GM21529 (cell line): Measurements from ENCODE around the gene DOCK9.

ENCODE experiments used
- ATAC-seq: cut with Tn5 transposase; IDR thresholded peaks from one replicate; pipeline ENCODE4 v1.9.1; 2021; ENCODE audit not compliant: unreplicated experiment

Gene DOCK9

DNA sequence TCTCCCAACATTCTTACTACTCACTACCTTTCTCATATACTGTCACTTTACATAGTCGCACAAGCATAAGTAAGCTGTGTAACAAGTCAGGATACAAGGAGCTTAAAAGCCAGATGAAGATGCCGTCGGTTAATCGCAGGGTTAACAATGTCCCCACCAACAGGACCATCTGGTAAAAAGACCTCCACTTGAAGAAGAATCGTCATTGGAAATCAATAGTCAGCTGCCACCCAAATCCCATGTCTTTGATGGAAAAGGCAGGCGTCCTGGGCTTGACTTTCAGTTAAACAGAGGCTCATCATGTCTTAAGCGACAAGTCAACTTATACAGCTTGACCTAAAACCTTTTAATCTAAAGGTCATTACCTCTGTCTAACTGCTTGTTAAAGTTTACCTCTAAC lies 27.2 kb downstream of the DOCK9 start:
- no peak for ATAC-seq

DNA sequence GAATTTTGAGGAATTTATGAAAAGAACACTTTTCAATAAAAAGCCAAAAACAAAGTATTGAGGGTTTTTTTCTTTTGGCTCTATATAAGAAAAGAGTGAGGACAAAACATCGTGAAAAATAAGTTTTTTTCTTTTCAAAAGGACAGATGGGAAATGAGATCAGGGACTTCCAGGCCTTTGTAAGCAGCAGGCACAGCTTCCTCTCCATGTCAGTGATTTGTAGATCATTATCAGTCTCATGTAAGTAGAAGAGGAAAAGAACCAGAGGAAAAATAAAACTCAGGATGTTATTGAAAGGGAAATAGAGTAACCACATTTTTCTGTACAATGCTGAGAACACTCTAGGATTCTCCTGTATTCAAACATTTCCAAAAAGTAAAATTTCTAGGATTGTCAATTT lies 29.9 kb downstream of the DOCK9 start:
- ATAC-seq, result no peak

- no peak for ATAC-seq
These were observed 31.8 kb downstream of the DOCK9 start for GRCh38 chr13:98945863-98946605.

- ATAC-seq, result no peak
These were observed 33.5 kb downstream of the DOCK9 start for GRCh38 chr13:98944336-98944735.

DNA sequence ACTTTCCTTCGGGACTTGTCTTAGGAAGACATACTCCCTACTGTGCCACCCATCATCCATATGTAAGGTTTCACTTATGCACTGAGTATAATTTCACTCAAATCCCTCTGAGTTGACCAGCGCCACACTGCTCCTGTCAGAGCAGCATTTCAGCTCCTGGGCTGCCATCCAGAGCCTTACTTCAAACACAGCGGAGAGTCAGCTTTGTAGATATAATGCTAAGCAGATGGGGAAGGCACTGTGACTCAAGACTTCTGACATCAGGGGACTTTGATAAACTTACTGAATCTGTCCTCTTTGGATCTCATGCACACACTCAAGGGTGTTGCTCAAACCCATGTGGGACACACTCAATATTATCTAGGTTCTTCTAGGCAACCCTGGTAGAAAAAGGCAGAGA lies 34.9 kb downstream of the DOCK9 start:
- no peak for ATAC-seq

- no peak for ATAC-seq
These were observed 35.4 kb downstream of the DOCK9 start for GRCh38 chr13:98942485-98942884.

- ATAC-seq, result no peak
These were observed 36.3 kb downstream of the DOCK9 start for GRCh38 chr13:98941536-98941935.

- no peak for ATAC-seq
These were observed 36.7 kb downstream of the DOCK9 start for GRCh38 chr13:98941126-98941525.

DNA sequence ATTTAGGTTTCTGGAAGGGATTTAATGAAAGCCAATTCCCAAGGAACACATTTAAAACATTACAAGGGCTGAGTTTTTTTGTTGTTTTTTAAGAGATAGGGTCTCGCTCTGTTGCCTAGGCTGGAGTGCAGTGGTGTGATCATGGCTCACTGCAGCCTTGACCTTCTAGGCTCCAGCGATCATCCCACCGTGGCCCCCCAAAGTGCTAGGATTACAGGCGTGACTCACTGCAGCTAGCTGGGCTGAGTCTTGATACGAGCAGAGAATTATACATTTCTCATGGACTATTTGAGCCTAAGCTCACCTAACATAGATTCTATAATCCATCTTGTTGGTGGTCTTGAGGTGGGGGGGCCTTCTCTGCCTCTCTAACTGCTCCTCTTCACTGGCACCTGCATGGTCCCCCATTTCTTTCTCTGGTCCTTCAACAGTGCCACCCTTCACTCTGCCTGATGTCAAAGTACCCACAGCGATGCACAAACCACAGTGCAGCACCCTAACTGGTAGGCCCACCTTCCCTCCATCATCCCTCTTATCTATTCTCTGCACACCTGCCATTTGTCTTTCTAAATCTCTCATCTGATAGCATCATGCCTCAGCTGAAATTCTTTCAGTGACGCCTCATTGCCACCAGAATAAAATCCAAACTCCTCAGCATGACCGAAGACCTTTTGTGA lies 37.4 kb downstream of the DOCK9 start:
- no peak for ATAC-seq

DNA sequence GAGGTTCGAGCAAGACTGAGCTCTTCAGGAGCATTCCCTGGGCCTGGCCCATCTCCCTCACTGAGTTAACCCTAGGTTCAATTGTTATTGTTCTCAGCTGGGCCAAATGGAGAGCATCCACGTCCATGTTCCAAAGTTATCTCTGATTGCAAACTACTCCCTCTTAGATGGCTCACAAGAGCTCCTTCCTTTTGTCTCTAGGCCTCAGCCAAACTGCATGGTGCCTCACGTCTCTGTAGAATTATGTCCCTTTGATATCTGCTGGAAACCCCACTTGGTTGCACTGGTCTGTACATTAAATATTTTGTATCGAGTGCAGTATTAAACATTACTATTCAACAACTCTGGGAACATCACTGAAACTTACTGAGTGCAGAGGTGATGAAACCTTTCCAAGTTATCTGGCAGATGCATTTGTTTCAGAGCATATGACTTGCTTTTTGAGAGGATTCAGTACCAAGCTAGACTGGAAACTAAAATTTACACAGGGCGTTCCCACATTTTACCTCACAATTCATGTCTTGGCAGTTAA lies 38.1 kb downstream of the DOCK9 start:
- no peak for ATAC-seq

- ATAC-seq, result no peak
These were observed 39.1 kb downstream of the DOCK9 start for GRCh38 chr13:98938801-98939200.

- ATAC-seq, result no peak
These were observed 39.9 kb downstream of the DOCK9 start for GRCh38 chr13:98937911-98938381.

GRCh38 chr13:98934243-98934642 lies 43.6 kb downstream of the DOCK9 start:
- no peak for ATAC-seq

DNA sequence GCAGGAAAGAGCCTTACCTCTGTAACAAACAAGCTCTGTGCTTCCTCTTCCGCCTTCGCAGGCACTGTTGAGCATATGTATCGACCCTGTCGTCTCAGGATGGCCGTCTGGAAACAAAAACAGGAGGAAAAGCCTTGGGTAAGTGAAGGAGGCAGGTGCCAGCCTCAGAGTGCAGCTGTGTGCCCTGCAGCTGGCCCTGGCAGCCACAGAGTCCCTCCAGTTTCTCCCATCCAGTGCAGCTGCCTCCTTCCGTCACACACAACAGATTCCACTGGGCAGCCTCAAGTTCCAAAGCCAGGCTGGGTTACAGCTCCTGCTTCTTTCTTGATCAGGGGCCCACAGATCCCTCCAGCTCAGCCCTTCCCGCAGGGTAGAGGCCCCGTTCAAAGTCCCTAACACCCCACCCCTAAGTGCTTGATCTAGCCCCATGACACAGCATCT lies 47.7 kb downstream of the DOCK9 start:
- no peak for ATAC-seq

DNA sequence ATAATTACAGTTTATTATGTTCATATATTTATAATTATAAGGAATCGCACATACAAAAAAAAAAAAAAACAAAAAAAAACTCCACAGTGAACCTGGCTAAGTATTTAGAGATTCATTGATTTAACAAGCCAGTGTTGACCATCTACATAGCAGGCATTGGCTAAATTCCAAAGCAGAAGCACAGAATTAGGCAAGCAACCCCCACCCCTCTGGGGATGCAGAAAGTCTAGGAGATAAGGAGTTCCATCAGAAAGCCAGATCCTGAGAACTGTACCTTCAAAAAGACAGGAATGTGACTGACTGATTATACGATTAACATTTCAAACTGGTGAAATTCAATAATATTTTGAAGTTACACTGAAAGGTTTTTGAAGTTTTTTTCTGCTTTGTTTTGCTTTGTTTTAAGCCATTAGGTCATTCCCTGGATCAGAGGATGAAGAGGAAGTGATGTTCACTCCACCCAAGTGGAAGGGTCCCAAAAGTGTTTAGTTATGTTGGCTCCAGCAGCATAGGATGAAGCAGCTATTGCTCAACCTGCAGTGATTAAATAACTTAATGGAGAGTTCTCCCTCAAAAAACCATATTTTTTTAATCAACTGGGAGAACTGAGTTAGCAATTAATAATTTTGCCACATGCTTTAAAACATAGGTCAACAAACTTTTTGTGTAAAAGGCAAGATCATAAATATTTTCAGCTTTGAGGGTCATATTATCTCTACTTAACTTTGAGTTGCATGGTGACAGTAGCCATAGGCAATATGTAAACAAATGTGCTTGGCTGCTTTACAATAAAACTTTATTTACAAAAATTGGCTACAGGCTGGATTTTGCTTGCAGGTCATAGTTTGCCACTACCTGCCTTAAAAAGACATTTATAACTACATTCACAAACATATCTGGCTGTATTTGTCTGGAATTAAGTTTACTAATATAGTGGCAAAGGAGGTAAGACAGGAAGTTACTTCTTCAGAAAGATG lies 49.6 kb downstream of the DOCK9 start:
- no peak for ATAC-seq

- no peak for ATAC-seq
These were observed 51.9 kb downstream of the DOCK9 start for GRCh38 chr13:98925949-98926348.

- ATAC-seq, result no peak
These were observed 54.0 kb downstream of the DOCK9 start for GRCh38 chr13:98923641-98924397.

DNA sequence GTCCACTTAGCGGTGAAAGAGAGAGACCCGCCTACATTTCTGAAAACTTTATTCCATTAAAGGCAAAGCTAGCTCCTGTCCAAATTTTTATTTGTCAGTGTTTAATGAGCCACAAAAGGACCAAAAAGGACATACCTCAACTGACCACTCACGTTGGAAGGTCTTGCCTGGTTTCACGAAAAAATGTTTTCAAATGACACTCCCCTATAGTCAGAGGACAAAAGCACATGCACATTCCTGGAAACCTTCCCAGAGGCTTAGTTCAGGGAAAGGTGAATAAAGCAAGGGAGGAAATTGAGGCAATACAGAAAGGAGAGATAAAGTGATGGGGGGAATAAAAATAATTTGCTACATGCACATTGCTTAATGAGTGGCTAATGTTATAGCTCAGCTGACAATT lies 55.6 kb downstream of the DOCK9 start:
- ATAC-seq, result no peak

GRCh38 chr13:98921786-98922185 lies 56.1 kb downstream of the DOCK9 start:
- no peak for ATAC-seq

DNA sequence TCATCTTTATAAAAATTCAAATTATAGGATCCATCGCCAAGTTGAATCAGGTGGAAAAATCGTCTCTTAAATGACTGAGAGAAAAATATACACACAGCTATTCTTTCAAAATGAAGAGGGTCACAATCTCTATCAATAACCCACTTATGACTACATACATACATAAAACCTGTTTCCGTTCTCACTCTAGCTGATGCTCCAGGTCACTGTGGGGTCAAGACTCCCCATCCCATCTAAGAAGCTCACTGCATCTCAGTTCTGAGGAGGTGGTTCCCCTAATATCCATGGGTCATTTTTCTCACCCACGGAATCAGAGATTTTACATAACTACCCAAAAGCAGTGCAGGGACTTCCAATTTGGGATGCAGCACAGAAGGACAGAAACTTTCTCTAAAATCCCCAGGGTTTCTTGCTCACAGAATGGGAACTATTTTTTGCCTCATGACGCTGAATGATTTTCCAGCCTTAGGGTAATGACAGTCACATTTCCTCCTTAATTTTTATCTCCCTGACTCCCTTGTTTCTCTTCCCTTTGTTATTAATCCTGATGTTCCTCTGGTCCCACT lies 56.8 kb downstream of the DOCK9 start:
- no peak for ATAC-seq
